Liver (tissue), 9 donors: ENCODE data around the gene WWC1. TPM values are rescaled to one million over a fixed set of nuclear protein-coding genes. Genes with fewer than 3 reads are reported as not detected.

Experiments
- DNase-seq: peaks from one replicate; pipeline ENCODE4 v3.0.0-alpha.2; 2017; ENCODE audit warnings: low spot score
- H3K27ac ChIP-seq, 2 donors: one replicate each; pipeline ENCODE4 v1.7.0; 2013; ENCODE audit warnings: inconsistent platforms in 2 of 2, low read length in 2 of 2, control low read depth in 1 of 2, low read depth in 1 of 2, mild to moderate bottlenecking in 1 of 2
- H3K27me3 ChIP-seq, 4 donors: one replicate each; pipeline versions ENCODE4 v1.6.1 to v1.7.0; 2013; ENCODE audit warnings: low read length in 3 of 4, inconsistent platforms in 1 of 4, mild to moderate bottlenecking in 1 of 4, moderate library complexity in 1 of 4; ENCODE audit not compliant: control insufficient read depth in 4 of 4, insufficient read depth in 4 of 4
- H3K36me3 ChIP-seq, 4 donors: one replicate each; pipeline versions ENCODE4 v1.6.1 to v1.7.0; 2013; ENCODE audit warnings: low read length in 3 of 4, mild to moderate bottlenecking in 3 of 4, low read depth in 1 of 4, moderate library complexity in 1 of 4; ENCODE audit not compliant: control insufficient read depth in 4 of 4, insufficient read depth in 3 of 4
- H3K4me1 ChIP-seq, 4 donors: one replicate each; pipeline versions ENCODE4 v1.6.1 to v1.7.0; 2013; ENCODE audit warnings: low read length in 3 of 4, mild to moderate bottlenecking in 3 of 4, moderate library complexity in 1 of 4; ENCODE audit not compliant: control insufficient read depth in 4 of 4, insufficient read depth in 4 of 4
- H3K4me3 ChIP-seq, 3 donors: one replicate each; pipeline versions ENCODE4 v1.6.1 to v1.7.0; 2013; ENCODE audit warnings: low read length in 3 of 3, control low read depth in 1 of 3, low read depth in 1 of 3, mild to moderate bottlenecking in 1 of 3
- H3K9ac ChIP-seq, 2 donors: one replicate each; pipeline ENCODE4 v1.7.0; 2013; ENCODE audit warnings: low read length in 2 of 2, mild to moderate bottlenecking in 2 of 2, moderate library complexity in 2 of 2, control low read depth in 1 of 2, low read depth in 1 of 2
- H3K9me3 ChIP-seq, 4 donors: one replicate each; pipeline versions ENCODE4 v1.6.1 to v1.7.0; 2013; ENCODE audit warnings: low read length in 3 of 4; ENCODE audit not compliant: control insufficient read depth in 4 of 4
- EGR1 ChIP-seq, 2 donors: IDR thresholded peaks; 2 replicates each; pipeline ENCODE4 v1.6.1; 2016 to 2018; ENCODE audit warnings: antibody characterized with exemption in 2 of 2, low read depth in 2 of 2
- FOXA1 ChIP-seq: IDR thresholded peaks from 2 replicates; pipeline ENCODE4 v1.6.1; 2016; ENCODE audit warnings: antibody characterized with exemption
- FOXA2 ChIP-seq: IDR thresholded peaks from 2 replicates; pipeline ENCODE4 v1.6.1; 2016; ENCODE audit warnings: antibody characterized with exemption
- GABPA ChIP-seq, 2 donors: IDR thresholded peaks in 1 of 2; conservative IDR thresholded peaks in 1 of 2; 2 replicates each; pipeline ENCODE4 v1.6.1; 2016; ENCODE audit warnings: antibody characterized with exemption in 2 of 2, mild to moderate bottlenecking in 1 of 2, moderate library complexity in 1 of 2
- HNF4A ChIP-seq, 2 donors: conservative IDR thresholded peaks; 2 replicates each; pipeline ENCODE4 v1.6.1; 2016; ENCODE audit warnings: antibody characterized with exemption in 2 of 2, mild to moderate bottlenecking in 2 of 2
- JUND ChIP-seq, 2 donors: IDR thresholded peaks; 2 replicates each; pipeline ENCODE4 v1.6.1; 2016; ENCODE audit warnings: antibody characterized with exemption in 2 of 2
- MAX ChIP-seq: IDR thresholded peaks from 2 replicates; pipeline ENCODE4 v1.6.1; 2016; ENCODE audit warnings: antibody characterized with exemption
- NR2F2 ChIP-seq: IDR thresholded peaks from 2 replicates; pipeline ENCODE4 v1.6.1; 2016; ENCODE audit warnings: antibody characterized with exemption
- RAD21 ChIP-seq, 2 donors: IDR thresholded peaks; 2 replicates each; pipeline ENCODE4 v1.6.1; 2016; ENCODE audit warnings: antibody characterized with exemption in 2 of 2, mild to moderate bottlenecking in 2 of 2
- REST ChIP-seq: IDR thresholded peaks from 2 replicates; pipeline ENCODE4 v1.6.1; 2016; ENCODE audit warnings: antibody characterized with exemption, mild to moderate bottlenecking
- RXRA ChIP-seq, 2 donors: IDR thresholded peaks; 2 replicates each; pipeline ENCODE4 v1.6.1; 2017 to 2018; ENCODE audit warnings: antibody characterized with exemption in 2 of 2, mild to moderate bottlenecking in 1 of 2
- SP1 ChIP-seq: IDR thresholded peaks from 2 replicates; pipeline ENCODE4 v1.6.1; 2018; ENCODE audit warnings: antibody characterized with exemption, mild to moderate bottlenecking
- TAF1 ChIP-seq: conservative IDR thresholded peaks from 2 replicates; pipeline ENCODE4 v1.6.1; 2016; ENCODE audit warnings: antibody characterized with exemption, mild to moderate bottlenecking
- YY1 ChIP-seq: IDR thresholded peaks from 2 replicates; pipeline ENCODE4 v1.6.1; 2016; ENCODE audit warnings: antibody characterized with exemption, mild to moderate bottlenecking
- WGBS: extraction: QIAGEN DNeasy Blood & Tissue Kit; methylation state at CpG from one replicate; pipeline ENCODE4 v1.1.7; 2013; 5-methylcytosine and 5-hydroxymethylcytosine counted together
- polyA plus RNA-seq, 2 donors: library from polyadenylated mRNA; stranded (reverse) in 1 of 2; unstranded in 1 of 2; fragments of 200-250 nt in 1 of 2; fragments of >200 nt in 1 of 2; fragmentation: Nextera tagmentation in 1 of 2; extraction: Ambion mirVana in 1 of 2; gene quantifications; one replicate each; pipeline versions ENCODE4 v1.2.1 to v1.2.3, GENCODE V29; 2013 to 2015
- total RNA-seq, 2 donors: library from RNA; depleted of rRNA; stranded (reverse); fragments of >200 nt; gene quantifications; one replicate each; pipeline ENCODE4 v1.2.3, GENCODE V29; 2014
- TF ChIP-seq, protein P1 (sequence below): fragments of 150-350 bp; IDR thresholded peaks from 2 replicates; pipeline ENCODE4 v1.5.1; 2017; ENCODE audit warnings: improper control_type of control experiment, low read depth, low read length; ENCODE audit not compliant: missing input control
- TF ChIP-seq, protein P2 (sequence below): IDR thresholded peaks from 2 replicates; pipeline ENCODE4 v1.6.1; 2016; ENCODE audit warnings: antibody characterized with exemption
- donor health status: healthy.
- donor health status: healthy.
- donor health status: healthy.
- donor health status: healthy.
- donor health status: healthy.

The WWC1 gene
- total and polyA plus RNA-seq, 4 donors, result 5.9 to 25.1 (median 14.8) TPM

DNA sequence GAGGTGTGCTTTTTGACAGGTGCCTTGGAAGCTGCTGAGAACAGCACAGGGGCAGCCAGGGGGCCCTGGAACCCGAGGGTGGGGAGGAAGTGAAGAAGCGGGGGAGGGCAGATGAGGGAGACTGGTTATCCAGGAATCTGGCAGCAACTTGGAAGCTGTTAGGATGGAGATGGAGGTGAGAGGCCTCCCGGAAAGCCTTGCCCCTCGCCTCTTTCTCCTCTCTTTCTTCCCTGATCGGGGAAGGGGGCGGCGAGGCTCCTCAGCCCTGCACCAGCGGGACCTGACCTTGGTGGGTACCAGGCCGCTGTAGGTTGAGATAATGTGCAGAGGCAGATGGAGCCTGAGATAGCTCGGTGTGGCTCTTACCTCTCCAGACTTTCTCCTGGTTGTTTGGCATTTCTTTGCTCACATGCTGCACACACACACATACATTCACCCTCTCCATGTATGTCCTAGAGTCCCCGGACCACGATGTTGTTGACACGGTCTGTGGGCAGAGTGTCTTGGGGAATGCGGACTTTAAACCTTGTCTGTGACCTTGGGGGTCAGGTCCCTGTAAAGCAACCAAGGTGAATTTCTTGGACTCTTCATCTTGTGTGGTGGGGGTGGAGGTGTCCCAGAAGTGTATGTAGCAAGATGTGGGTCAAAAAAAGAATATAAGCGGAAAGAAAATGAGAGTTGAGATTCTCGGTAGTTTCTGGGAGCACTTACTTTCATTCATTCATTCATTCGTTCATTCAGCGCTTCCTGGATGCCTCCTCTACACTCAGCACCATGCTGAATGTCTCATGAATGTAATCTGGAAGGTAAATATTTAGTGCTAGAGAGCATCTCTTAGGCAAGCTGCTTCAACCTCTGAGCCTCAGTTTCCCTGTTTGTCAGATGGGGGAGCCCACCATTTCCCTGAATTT lies 1.6 kb downstream of the WWC1 start:
- H3K9me3 ChIP-seq, result no peaks in the 10 kb centered on the region
- 61% methylated on average over 18 of the region's 18 CpGs for WGBS
- no peak for DNase-seq
- peak overlapping the region in 1 of 2 donors; percentile 19 for H3K9ac ChIP-seq
- no peaks in the 10 kb centered on the region for H3K27me3 ChIP-seq
- peaks cover 10 to 53% (median 28%) of the 10 kb centered on the region in 4 donors for H3K4me1 ChIP-seq
- no peaks in the 10 kb centered on the region for H3K36me3 ChIP-seq
- TF ChIP-seq GABPA (IDR thresholded peaks at IDR 0.05 in 1 of 2, conservative IDR thresholded peaks at IDR 0.05 in 1 of 2), result no peak
- TF ChIP-seq TAF1, result no peak
- no peak for TF ChIP-seq FOXA2
- no peak for TF ChIP-seq NR2F2
- no peak for TF ChIP-seq RAD21 (IDR thresholded peaks at IDR 0.05)
- TF ChIP-seq FOXA1, result no peak
- TF ChIP-seq HNF4A (conservative IDR thresholded peaks at IDR 0.05), result no peak
- no peak for TF ChIP-seq RXRA (IDR thresholded peaks at IDR 0.05)
- no peak for TF ChIP-seq YY1
- no peak for TF ChIP-seq MAX
- no peak for TF ChIP-seq JUND (IDR thresholded peaks at IDR 0.05)
- TF ChIP-seq, protein P1, sequence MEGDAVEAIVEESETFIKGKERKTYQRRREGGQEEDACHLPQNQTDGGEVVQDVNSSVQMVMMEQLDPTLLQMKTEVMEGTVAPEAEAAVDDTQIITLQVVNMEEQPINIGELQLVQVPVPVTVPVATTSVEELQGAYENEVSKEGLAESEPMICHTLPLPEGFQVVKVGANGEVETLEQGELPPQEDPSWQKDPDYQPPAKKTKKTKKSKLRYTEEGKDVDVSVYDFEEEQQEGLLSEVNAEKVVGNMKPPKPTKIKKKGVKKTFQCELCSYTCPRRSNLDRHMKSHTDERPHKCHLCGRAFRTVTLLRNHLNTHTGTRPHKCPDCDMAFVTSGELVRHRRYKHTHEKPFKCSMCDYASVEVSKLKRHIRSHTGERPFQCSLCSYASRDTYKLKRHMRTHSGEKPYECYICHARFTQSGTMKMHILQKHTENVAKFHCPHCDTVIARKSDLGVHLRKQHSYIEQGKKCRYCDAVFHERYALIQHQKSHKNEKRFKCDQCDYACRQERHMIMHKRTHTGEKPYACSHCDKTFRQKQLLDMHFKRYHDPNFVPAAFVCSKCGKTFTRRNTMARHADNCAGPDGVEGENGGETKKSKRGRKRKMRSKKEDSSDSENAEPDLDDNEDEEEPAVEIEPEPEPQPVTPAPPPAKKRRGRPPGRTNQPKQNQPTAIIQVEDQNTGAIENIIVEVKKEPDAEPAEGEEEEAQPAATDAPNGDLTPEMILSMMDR, result no peak
- H3K4me3 ChIP-seq, result peak overlapping the region; percentile 71 to 94 (median 85)
- H3K27ac ChIP-seq, result peak overlapping the region; percentile 53 to 73

DNA sequence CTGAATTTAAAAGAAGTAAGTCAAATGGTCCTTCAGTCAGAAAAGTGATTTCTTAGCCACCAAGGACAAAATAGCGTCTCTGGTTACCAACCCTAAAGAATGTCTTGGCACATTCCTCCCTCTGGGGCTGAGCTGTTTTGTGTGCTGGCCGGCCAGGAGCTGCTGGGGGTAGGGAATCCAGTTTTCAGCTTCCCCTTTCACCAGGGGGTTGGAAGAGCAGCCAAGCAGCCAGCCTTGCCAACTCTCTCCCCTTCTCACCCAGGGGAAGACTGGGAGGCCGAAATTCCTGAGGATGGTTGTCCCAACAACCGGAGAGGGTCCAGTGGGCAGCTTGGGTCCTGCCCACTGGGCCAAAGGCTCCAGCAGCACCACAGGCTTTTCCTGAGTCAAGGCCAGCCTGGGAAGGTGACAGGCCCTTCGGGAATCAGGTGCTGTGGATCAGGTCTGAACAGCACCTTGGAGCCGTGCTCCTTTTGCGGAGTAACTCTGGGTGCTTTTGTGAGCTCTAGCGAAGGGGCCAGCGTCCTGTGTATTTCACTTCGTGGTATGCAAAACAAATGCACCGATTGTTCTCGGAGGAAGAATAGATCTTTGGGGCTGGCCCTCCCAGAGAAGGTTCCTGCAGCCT lies 4.2 kb downstream of the WWC1 start:
- TF ChIP-seq, protein P2, sequence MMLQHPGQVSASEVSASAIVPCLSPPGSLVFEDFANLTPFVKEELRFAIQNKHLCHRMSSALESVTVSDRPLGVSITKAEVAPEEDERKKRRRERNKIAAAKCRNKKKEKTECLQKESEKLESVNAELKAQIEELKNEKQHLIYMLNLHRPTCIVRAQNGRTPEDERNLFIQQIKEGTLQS, result no peak
- no peak for TF ChIP-seq TAF1
- TF ChIP-seq NR2F2, result no peak
- peak; percentile 55 to 68 for TF ChIP-seq RAD21 (IDR thresholded peaks at IDR 0.05)
- no peak for TF ChIP-seq SP1
- no peak for TF ChIP-seq HNF4A (conservative IDR thresholded peaks at IDR 0.05)
- no peak for TF ChIP-seq YY1
- no peak for TF ChIP-seq FOXA1
- no peak for TF ChIP-seq MAX
- TF ChIP-seq EGR1 (IDR thresholded peaks at IDR 0.05; ENCODE audit: low read depth in 2 of 2), result no peak
- no peak for TF ChIP-seq FOXA2
- TF ChIP-seq, protein P1, result peak; percentile 36
- TF ChIP-seq REST, result no peak
- peak in 1 of 2 donors; percentile 11 for TF ChIP-seq RXRA (IDR thresholded peaks at IDR 0.05)
- TF ChIP-seq GABPA (IDR thresholded peaks at IDR 0.05 in 1 of 2, conservative IDR thresholded peaks at IDR 0.05 in 1 of 2), result no peak
- Histone ChIP-seq H3K27me3 (no peaks in the 10 kb centered on the region), H3K36me3 (peaks cover 0 to 3% (median 0%) of the 10 kb centered on the region in 4 donors), H3K4me1 (peaks cover 7 to 39% (median 18%) of the 10 kb centered on the region in 4 donors), H3K27ac (peak overlapping the region in 1 of 2 donors; percentile 23), H3K4me3 (no peak overlapping the region), H3K9me3 (no peaks in the 10 kb centered on the region), H3K9ac (no peak overlapping the region)
- WGBS, result 65% methylated on average over 12 of the region's 12 CpGs
- DNase-seq, result no peak
